ENCODE results near the gene CBFA2T2.
A peak's percentile ranks its signal among the peaks of the same experiment; 100 is the strongest.

The CBFA2T2 gene

DNA sequence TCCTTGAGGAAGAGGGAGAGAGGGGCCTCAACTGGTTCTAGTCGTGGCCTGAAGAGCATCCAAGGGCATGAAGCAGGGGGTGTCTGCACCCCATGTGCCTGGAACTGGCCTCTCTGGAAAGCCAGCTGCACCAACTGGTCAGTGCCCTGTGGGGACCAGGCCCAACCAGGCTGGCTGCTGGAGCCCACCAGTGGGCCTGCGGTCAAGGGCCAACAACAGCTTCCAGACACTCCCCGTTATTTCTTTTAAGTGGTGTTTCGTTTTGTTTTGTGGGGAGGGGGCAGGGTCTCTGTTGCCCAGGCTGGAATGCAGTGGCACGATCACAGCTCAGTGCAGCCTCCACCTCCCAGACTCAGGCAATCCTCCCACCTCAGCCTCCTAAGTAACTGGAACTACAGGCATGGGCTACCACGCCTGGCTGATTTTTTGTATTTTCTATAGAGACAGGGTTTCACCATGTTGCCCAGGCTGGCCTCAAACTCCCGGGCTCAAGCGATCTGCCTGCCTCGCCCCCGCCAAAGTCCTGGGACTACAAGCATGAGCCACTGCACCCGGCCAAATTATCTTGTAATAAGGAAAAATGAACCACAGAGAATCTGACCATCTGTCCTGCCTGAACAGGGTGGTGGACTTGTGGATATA, 160.3 kb downstream of the CBFA2T2 start:
- no peak for DNase-seq (ENCODE audit: low read depth in 2 of 2, low spot score in 1 of 2)

GRCh38 chr20:33650753-33651561, 161.1 kb downstream of the CBFA2T2 start:
- no peak for DNase-seq (ENCODE audit: low read depth in 2 of 2, low spot score in 1 of 2)

DNA sequence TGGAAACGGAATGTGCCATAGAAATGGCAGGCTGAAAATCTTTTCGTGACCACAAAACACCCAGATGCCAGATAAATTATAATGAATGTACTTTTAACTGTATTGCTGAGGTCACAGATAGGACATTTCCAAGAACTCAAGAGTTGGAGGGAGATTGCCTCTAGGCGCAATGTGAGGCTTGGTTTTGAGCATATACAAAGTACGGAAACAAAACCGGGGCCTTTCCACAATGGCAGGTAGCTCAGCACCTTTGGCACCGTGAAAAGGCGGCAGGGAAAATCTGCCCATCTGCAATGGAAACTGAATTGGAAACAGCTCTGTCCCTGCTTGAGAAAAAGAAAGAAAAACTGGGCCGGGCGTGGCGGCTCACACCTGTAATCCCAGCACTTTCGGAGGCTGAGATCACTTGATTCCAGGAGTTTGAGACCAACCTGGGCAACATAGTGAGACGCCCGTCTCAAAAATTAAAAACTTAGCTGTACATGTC, 161.7 kb downstream of the CBFA2T2 start:
- DNase-seq (ENCODE audit: low read depth in 2 of 2, low spot score in 1 of 2) = no peak

GRCh38 chr20:33653218-33653899, 163.5 kb downstream of the CBFA2T2 start:
- DNase-seq (ENCODE audit: low read depth in 2 of 2, low spot score in 1 of 2) = no peak

GRCh38 chr20:33653900-33654596, 164.2 kb downstream of the CBFA2T2 start:
- DNase-seq (ENCODE audit: low read depth in 2 of 2, low spot score in 1 of 2) = no peak

GRCh38 chr20:33654680-33655161, 164.8 kb downstream of the CBFA2T2 start:
- DNase-seq (ENCODE audit: low read depth in 2 of 2, low spot score in 1 of 2) = no peak

- DNase-seq (ENCODE audit: low read depth in 2 of 2, low spot score in 1 of 2) = no peak
Observed at GRCh38 chr20:33655164-33655563, 165.3 kb downstream of the CBFA2T2 start.

- DNase-seq (ENCODE audit: low read depth in 2 of 2, low spot score in 1 of 2) = no peak
Observed at GRCh38 chr20:33656010-33656782, 166.3 kb downstream of the CBFA2T2 start.

DNA sequence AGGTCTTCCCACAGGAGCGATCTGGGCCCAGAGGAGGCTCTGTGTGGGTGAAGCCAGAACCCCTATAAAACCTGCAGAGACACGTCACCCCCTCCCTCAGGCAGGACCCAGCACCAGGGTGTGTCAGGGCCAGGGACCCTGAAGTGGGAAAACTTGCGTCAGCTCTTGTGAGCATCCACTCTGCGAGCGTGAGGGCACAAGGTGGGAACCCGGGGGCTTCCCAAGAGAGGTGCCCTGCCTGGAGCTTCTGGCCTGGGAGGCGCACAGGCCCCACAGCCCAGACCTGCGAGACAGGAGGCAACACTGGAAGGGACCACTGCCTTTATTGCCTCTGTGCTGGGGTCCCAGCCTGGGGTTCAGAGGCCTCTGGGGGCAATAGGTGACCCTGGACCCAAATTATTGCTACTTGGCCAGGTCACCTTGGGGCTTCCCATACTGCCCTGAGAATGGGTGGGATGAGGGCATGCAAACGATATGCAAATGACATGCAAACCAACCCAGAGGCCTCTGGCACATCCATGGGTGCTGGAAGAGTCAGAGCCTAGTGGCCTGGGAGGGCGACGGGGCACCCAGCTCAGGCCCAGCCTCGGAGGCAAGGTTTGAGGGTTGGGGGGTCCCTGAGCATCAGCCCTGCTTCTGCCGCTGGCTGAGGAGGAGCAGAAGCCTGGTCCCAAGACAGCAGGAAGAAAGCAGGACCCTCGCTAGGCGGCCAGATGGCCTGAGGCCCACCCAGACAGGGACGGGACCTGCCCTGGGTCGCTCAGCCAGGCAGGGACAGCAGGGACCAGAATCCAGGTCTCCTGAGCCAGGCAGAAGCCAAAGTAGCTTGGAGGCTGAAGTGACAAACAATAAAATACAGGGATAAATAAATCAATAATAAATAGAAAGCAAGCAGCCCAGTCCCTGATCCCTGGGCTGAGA, 167.1 kb downstream of the CBFA2T2 start:
- no peak for DNase-seq (ENCODE audit: low read depth in 2 of 2, low spot score in 1 of 2)

DNA sequence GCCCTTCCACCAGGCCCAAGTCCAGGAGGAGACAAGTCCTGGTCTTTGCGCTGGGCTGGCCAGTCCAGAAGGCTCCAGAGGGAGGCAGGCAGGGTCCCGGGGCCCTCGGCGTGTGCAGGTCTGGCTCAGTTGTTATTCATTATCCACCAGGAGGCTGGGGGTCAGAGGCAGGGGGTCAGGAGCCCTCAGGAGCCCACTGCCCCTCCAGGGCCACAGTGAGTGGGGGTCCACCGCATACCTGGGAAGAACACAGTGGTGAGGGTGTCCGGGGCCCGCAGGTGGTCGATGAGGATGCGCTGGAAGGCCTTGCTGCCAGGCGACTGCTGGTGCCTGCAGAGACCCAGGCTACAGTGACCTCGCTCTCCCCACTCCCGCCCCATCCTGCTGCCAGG, 167.8 kb downstream of the CBFA2T2 start:
- no peak for DNase-seq (ENCODE audit: low read depth in 2 of 2, low spot score in 1 of 2)

DNA sequence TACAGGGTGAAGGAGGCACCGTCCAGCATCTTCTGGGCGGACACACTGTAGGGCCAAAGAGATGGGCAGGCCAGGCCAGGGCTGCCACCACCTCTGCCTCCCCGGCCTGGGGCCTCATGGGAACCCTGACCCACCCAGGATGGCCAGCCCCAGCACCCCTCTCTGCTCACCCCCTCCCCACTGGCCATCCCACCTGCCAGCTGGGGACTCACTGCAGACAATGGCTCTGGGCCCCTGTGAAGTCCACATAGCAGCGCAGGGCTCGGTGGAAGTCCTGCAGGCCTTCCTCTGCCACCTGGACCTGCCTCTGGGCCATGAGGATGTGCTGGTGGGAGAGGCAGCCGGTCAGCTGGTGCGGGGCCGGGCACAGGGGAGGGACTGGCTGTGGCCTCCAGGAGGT, 168.6 kb downstream of the CBFA2T2 start:
- DNase-seq (ENCODE audit: low read depth in 2 of 2, low spot score in 1 of 2) = no peak

- no peak for DNase-seq (ENCODE audit: low read depth in 2 of 2, low spot score in 1 of 2)
Observed at GRCh38 chr20:33658929-33659328, 169.0 kb downstream of the CBFA2T2 start.

DNA sequence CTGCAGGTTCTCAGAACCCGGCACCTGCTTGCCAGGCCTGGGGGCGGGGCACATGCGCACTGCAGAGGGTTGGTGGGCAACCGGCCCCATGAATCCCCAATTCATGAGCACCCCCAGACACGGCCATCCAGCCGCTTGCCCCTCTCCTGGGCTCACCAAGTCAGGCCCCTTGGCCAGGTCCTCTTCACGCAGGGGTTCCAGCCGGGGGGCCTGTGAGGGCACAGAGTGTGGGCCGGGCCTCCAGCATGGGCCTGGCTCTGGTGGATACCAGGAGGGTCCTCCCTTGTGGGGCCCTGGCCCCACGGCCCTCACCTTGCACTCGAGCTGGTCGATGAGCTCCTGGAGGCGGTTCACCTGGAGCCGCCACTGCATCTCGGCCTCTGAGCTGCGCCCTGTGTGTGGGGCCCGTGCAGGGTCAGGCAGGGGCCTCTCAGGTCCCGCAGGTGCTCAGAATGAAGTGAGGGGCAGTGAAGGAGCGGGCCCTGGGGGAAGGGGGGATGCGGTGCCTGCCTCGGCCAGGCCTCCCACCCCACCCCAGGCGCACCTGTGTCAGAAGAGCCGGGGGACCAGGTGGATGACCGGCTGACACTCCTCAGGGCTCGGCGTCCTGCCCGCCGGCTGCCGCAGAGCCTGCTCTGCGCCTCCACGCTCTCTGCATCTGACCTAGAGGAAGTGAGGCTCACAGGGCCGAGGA, 169.6 kb downstream of the CBFA2T2 start:
- no peak for DNase-seq (ENCODE audit: low read depth in 2 of 2, low spot score in 1 of 2)

GRCh38 chr20:33660035-33660684, 170.3 kb downstream of the CBFA2T2 start:
- no peak for DNase-seq (ENCODE audit: low read depth in 2 of 2, low spot score in 1 of 2)

- DNase-seq (ENCODE audit: low read depth in 2 of 2, low spot score in 1 of 2) = no peak
Observed at GRCh38 chr20:33660685-33661058, 170.8 kb downstream of the CBFA2T2 start.

GRCh38 chr20:33662172-33662571, 172.3 kb downstream of the CBFA2T2 start, which contains the start of gene C20orf144:
Gene C20orf144 (plus strand): TSS chr20:33662327. CDS start chr20:33662346, 19 bp downstream.
- DNase-seq (ENCODE audit: low read depth in 2 of 2, low spot score in 1 of 2) = no peak

- peak; percentile 46 to 61 for DNase-seq (ENCODE audit: low read depth in 2 of 2, low spot score in 1 of 2)
Observed at GRCh38 chr20:33663161-33664084, 173.5 kb downstream of the CBFA2T2 start.

All from stimulated activated CD8-positive, alpha-beta memory T cell treated with anti-CD3 and anti-CD28 coated beads, Interleukin-4, amount 100 ng/mL, for 4 hours (primary cell).